ENCODE results near the gene COL13A1. TPM values are rescaled to one million over a fixed set of nuclear protein-coding genes. Genes with fewer than 3 reads are reported as not detected.

COL13A1 gene
- total and polyA plus RNA-seq, 10 donors, result 4.1 to 16.1 (median 9.5) TPM

DNA sequence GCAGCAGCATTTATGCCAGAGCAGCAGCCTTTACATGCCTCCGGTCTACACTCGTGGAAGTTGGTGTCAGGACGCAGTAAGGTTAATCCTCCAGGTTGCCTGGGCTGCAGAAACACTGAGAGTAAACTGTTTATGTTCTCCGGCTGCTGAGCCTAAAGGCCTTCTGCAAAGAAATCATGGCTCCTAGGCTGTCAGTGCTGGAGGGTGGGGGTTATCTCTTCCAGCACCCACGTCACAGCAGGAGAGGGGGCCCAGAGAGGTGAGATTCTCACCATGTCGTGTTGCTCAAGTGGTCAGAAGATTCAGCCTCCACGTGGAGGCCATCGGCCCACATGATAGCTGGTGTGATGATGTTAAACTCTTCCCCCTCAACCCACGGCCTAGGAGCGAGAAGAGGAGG, 41.2 kb downstream of the COL13A1 start:
- 79 to 95% (median 85%) methylated on average over 8 to 10 of the region's 10 CpGs for WGBS, 5 donors
- Histone ChIP-seq H3K4me3 (no peak overlapping the region), H3K27me3 (replicated peaks in 1 of 7) (peaks cover 0 to 41% (median 0%) of the 10 kb centered on the region in 7 donors), H3K27ac (no peak overlapping the region), H3K9me3 (no peaks in the 10 kb centered on the region), H3K4me1 (peaks cover 4 to 38% (median 20%) of the 10 kb centered on the region in 6 donors), H3K36me3 (no peaks in the 10 kb centered on the region)
- DNase-seq, result no peak
- TF ChIP-seq, protein P1, sequence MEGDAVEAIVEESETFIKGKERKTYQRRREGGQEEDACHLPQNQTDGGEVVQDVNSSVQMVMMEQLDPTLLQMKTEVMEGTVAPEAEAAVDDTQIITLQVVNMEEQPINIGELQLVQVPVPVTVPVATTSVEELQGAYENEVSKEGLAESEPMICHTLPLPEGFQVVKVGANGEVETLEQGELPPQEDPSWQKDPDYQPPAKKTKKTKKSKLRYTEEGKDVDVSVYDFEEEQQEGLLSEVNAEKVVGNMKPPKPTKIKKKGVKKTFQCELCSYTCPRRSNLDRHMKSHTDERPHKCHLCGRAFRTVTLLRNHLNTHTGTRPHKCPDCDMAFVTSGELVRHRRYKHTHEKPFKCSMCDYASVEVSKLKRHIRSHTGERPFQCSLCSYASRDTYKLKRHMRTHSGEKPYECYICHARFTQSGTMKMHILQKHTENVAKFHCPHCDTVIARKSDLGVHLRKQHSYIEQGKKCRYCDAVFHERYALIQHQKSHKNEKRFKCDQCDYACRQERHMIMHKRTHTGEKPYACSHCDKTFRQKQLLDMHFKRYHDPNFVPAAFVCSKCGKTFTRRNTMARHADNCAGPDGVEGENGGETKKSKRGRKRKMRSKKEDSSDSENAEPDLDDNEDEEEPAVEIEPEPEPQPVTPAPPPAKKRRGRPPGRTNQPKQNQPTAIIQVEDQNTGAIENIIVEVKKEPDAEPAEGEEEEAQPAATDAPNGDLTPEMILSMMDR (IDR thresholded peaks at IDR 0.05 in 8 of 11, conservative IDR thresholded peaks at IDR 0.05 in 3 of 11), result no peak
- no peak for TF ChIP-seq POLR2A (IDR thresholded peaks at IDR 0.05)
- TF ChIP-seq POLR2AphosphoS5 (IDR thresholded peaks at IDR 0.05), result no peak
- intact Hi-C loops (cut with DNase I; ENCODE audit: low total_unique reads), result no loop called here

DNA sequence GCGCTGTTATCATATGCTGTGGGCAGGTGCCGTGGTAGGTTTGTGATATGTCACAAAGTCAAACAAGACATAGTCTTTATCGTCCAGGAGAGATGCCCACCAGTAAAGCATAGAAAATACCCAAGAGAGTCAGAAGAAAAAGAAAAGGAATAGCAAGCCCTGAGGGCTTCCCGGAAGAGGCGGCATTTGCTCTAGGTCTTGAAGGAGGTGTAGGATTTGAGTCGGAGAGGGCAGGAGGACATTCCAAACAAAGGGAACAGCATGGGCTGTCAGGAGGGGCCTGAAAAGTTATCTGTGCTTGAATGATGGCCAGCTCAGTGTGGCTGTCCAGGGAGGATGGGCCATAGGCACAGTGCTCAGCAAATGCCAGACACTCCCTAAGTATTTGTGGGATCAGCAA, 42.2 kb downstream of the COL13A1 start:
- no peaks in the 10 kb centered on the region for H3K9me3 ChIP-seq
- TF ChIP-seq, protein P1 (IDR thresholded peaks at IDR 0.05 in 8 of 11, conservative IDR thresholded peaks at IDR 0.05 in 3 of 11), result no peak
- peaks cover 0 to 42% (median 0%) of the 10 kb centered on the region in 7 donors for H3K27me3 ChIP-seq (replicated peaks in 1 of 7)
- no peaks in the 10 kb centered on the region for H3K36me3 ChIP-seq
- DNase-seq, result no peak
- WGBS, 5 donors, result 88 to 98% (median 95%) methylated on average over 6 of the region's 6 CpGs
- H3K4me3 ChIP-seq, result no peak overlapping the region
- H3K4me1 ChIP-seq, result peaks cover 4 to 41% (median 20%) of the 10 kb centered on the region in 6 donors
- intact Hi-C loops (cut with DNase I; ENCODE audit: low total_unique reads), result no loop called here
- H3K27ac ChIP-seq, result no peak overlapping the region

DNA sequence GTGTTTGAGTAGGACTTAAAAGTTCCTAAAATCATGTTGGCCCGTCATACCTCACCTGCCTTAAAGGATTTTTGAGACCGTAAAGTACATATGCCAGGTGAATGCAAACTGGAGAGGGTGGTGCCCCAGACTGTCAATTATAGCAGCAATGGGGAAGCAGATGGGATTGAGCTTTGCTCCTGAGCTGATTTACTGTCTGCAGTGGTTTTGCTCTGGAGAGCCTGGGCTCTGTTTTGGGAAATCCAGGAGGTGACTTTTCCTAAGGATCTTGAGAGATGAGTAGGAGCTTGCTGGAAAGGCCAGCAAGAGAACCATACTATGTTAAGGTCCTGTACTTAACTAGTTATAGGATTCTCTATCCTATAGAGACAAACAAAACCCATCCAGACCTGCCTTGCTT, 43.0 kb downstream of the COL13A1 start:
- H3K4me3 ChIP-seq, result no peak overlapping the region
- no peaks in the 10 kb centered on the region for H3K9me3 ChIP-seq
- no peak for DNase-seq
- H3K36me3 ChIP-seq, result no peaks in the 10 kb centered on the region
- H3K27ac ChIP-seq, result no peak overlapping the region
- intact Hi-C loops (cut with DNase I; ENCODE audit: low total_unique reads), result no loop called here
- peaks cover 4 to 41% (median 20%) of the 10 kb centered on the region in 6 donors for H3K4me1 ChIP-seq
- WGBS, 5 donors, result 75 to 92% (median 87%) methylated on average over 2 of the region's 2 CpGs
- peaks cover 0 to 42% (median 0%) of the 10 kb centered on the region in 7 donors for H3K27me3 ChIP-seq (replicated peaks in 1 of 7)
- TF ChIP-seq, protein P1 (IDR thresholded peaks at IDR 0.05 in 8 of 11, conservative IDR thresholded peaks at IDR 0.05 in 3 of 11), result no peak
- TF ChIP-seq POLR2A (IDR thresholded peaks at IDR 0.05) (no peak), POLR2AphosphoS5 (IDR thresholded peaks at IDR 0.05) (no peak)

DNA sequence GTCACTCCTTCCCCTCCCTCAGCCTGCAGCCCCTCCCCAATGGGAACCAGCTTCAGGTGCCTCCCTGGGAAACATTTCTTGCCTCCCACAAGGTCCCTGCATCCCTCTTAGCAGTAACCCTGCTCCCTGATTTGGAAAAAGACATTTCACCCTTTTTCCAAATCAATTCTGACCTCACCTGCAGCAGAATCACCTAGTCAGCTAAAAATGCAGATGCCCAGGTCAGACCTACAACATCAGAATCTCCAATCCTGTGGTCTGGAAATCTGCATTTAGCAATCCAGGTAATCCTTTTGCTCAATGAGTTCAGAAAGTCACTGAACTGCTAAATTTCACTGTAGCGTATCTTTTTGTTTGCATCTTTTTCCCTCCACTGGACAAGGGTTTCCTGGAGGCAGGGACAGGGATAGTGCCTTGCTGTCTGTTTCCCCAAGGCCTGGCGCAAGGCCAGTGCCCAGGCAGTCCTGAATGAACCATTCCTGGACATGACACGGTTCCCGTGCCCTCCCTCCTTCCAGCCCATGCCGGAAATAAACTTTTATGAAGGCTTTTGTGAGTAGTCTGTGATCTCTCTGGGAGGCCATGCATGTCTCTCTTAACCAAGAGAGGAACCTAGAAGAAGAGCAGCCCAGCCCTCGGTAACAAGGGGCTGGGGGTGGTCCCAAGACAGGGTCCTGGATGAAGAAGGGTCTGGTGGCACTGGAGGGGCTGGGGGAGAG, 44.0 kb downstream of the COL13A1 start:
- peak overlapping the region in 5 of 8 donors; percentile 19 to 64 (median 44) for H3K27ac ChIP-seq
- H3K4me1 ChIP-seq, result peaks cover 4 to 41% (median 20%) of the 10 kb centered on the region in 6 donors
- TF ChIP-seq POLR2AphosphoS5 (IDR thresholded peaks at IDR 0.05), result peak; percentile 25 to 81 (median 73)
- TF ChIP-seq, protein P1 (IDR thresholded peaks at IDR 0.05 in 8 of 11, conservative IDR thresholded peaks at IDR 0.05 in 3 of 11), result peak in 1 of 11 experiments; percentile 9
- no peak for TF ChIP-seq POLR2A (IDR thresholded peaks at IDR 0.05)
- H3K9me3 ChIP-seq, result no peaks in the 10 kb centered on the region
- 30 to 46% (median 36%) methylated on average over 6 of the region's 6 CpGs for WGBS, 5 donors
- peak; percentile 82 for DNase-seq
- intact Hi-C loops (cut with DNase I; ENCODE audit: low total_unique reads), result no loop called here
- peaks cover 0 to 37% (median 0%) of the 10 kb centered on the region in 7 donors for H3K27me3 ChIP-seq (replicated peaks in 1 of 7)
- H3K36me3 ChIP-seq, result no peaks in the 10 kb centered on the region
- H3K4me3 ChIP-seq, result no peak overlapping the region
